ENCODE data around the gene DOCK10. TPM values are rescaled to one million over a fixed set of nuclear protein-coding genes. Genes with fewer than 3 reads are reported as not detected.

DOCK10 gene
- total and polyA plus RNA-seq, 9 of the 15 experiments (the other 6 are each of a cell fraction or from before 2014, with no cell fraction given): 0.01 to 0.87 (median 0.18) TPM

DNA sequence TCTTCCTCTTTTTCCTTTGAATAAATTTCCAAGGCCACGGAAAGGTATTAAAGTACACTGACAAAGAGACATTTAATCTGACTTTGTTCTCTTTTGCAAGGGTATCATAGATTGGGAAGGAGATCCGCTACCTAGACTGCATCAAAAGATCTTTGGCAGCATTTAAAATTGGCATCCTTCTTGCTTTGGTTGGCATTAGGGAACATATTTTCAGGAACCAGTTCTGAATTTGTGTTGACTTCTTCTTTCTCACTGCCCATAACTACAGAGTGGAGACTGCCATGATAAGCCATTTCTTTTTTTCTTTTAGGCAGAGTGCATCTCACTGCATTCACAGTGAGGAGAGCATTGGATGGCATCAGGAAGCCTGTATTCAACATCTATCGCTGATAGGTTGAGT lies 83.4 kb downstream of the DOCK10 start:
- no TSS peak for BruUV-seq (replicated peaks)

More for the DNA sequence above, 83.4 kb downstream of the DOCK10 start:
- CTCF ChIA-PET (ENCODE audit: low intra/inter-chr PET ratio): no interaction called here
- TF ChIP-seq, protein P1, sequence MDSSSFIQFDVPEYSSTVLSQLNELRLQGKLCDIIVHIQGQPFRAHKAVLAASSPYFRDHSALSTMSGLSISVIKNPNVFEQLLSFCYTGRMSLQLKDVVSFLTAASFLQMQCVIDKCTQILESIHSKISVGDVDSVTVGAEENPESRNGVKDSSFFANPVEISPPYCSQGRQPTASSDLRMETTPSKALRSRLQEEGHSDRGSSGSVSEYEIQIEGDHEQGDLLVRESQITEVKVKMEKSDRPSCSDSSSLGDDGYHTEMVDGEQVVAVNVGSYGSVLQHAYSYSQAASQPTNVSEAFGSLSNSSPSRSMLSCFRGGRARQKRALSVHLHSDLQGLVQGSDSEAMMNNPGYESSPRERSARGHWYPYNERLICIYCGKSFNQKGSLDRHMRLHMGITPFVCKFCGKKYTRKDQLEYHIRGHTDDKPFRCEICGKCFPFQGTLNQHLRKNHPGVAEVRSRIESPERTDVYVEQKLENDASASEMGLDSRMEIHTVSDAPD (CRISPR knock-in tag; IDR thresholded peaks at IDR 0.05): no peak
- TF ChIP-seq RBM25 (IDR thresholded peaks at IDR 0.05; ENCODE audit: low read depth, low read length, severe bottlenecking) (no peak), MAFF (IDR thresholded peaks at IDR 0.05; ENCODE audit: low read length) (no peak), RHOXF2B (CRISPR knock-in tag; conservative IDR thresholded peaks at IDR 0.05) (no peak), MED1 (CRISPR knock-in tag; IDR thresholded peaks at IDR 0.05; ENCODE audit: borderline replicate concordance) (no peak), RBM14 (IDR thresholded peaks at IDR 0.05; ENCODE audit: borderline replicate concordance, insufficient read depth, low read depth, low read length) (no peak)
- TF ChIP-seq, protein P2, sequence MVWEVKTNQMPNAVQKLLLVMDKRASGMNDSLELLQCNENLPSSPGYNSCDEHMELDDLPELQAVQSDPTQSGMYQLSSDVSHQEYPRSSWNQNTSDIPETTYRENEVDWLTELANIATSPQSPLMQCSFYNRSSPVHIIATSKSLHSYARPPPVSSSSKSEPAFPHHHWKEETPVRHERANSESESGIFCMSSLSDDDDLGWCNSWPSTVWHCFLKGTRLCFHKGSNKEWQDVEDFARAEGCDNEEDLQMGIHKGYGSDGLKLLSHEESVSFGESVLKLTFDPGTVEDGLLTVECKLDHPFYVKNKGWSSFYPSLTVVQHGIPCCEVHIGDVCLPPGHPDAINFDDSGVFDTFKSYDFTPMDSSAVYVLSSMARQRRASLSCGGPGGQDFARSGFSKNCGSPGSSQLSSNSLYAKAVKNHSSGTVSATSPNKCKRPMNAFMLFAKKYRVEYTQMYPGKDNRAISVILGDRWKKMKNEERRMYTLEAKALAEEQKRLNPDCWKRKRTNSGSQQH (CRISPR knock-in tag; IDR thresholded peaks at IDR 0.05): no peak
- TF ChIP-seq, protein P3, sequence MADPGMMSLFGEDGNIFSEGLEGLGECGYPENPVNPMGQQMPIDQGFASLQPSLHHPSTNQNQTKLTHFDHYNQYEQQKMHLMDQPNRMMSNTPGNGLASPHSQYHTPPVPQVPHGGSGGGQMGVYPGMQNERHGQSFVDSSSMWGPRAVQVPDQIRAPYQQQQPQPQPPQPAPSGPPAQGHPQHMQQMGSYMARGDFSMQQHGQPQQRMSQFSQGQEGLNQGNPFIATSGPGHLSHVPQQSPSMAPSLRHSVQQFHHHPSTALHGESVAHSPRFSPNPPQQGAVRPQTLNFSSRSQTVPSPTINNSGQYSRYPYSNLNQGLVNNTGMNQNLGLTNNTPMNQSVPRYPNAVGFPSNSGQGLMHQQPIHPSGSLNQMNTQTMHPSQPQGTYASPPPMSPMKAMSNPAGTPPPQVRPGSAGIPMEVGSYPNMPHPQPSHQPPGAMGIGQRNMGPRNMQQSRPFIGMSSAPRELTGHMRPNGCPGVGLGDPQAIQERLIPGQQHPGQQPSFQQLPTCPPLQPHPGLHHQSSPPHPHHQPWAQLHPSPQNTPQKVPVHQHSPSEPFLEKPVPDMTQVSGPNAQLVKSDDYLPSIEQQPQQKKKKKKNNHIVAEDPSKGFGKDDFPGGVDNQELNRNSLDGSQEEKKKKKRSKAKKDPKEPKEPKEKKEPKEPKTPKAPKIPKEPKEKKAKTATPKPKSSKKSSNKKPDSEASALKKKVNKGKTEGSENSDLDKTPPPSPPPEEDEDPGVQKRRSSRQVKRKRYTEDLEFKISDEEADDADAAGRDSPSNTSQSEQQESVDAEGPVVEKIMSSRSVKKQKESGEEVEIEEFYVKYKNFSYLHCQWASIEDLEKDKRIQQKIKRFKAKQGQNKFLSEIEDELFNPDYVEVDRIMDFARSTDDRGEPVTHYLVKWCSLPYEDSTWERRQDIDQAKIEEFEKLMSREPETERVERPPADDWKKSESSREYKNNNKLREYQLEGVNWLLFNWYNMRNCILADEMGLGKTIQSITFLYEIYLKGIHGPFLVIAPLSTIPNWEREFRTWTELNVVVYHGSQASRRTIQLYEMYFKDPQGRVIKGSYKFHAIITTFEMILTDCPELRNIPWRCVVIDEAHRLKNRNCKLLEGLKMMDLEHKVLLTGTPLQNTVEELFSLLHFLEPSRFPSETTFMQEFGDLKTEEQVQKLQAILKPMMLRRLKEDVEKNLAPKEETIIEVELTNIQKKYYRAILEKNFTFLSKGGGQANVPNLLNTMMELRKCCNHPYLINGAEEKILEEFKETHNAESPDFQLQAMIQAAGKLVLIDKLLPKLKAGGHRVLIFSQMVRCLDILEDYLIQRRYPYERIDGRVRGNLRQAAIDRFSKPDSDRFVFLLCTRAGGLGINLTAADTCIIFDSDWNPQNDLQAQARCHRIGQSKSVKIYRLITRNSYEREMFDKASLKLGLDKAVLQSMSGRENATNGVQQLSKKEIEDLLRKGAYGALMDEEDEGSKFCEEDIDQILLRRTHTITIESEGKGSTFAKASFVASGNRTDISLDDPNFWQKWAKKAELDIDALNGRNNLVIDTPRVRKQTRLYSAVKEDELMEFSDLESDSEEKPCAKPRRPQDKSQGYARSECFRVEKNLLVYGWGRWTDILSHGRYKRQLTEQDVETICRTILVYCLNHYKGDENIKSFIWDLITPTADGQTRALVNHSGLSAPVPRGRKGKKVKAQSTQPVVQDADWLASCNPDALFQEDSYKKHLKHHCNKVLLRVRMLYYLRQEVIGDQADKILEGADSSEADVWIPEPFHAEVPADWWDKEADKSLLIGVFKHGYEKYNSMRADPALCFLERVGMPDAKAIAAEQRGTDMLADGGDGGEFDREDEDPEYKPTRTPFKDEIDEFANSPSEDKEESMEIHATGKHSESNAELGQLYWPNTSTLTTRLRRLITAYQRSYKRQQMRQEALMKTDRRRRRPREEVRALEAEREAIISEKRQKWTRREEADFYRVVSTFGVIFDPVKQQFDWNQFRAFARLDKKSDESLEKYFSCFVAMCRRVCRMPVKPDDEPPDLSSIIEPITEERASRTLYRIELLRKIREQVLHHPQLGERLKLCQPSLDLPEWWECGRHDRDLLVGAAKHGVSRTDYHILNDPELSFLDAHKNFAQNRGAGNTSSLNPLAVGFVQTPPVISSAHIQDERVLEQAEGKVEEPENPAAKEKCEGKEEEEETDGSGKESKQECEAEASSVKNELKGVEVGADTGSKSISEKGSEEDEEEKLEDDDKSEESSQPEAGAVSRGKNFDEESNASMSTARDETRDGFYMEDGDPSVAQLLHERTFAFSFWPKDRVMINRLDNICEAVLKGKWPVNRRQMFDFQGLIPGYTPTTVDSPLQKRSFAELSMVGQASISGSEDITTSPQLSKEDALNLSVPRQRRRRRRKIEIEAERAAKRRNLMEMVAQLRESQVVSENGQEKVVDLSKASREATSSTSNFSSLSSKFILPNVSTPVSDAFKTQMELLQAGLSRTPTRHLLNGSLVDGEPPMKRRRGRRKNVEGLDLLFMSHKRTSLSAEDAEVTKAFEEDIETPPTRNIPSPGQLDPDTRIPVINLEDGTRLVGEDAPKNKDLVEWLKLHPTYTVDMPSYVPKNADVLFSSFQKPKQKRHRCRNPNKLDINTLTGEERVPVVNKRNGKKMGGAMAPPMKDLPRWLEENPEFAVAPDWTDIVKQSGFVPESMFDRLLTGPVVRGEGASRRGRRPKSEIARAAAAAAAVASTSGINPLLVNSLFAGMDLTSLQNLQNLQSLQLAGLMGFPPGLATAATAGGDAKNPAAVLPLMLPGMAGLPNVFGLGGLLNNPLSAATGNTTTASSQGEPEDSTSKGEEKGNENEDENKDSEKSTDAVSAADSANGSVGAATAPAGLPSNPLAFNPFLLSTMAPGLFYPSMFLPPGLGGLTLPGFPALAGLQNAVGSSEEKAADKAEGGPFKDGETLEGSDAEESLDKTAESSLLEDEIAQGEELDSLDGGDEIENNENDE (IDR thresholded peaks at IDR 0.05; ENCODE audit: low read depth, low read length): no peak
- Histone ChIP-seq H3K4me1 (replicated peaks in 1 of 2; ENCODE audit: control insufficient read depth in 2 of 2, insufficient read depth in 2 of 2, low read length in 2 of 2) (no peaks in the 10 kb centered on the region), H3K4me3 (no peak overlapping the region), H3K9ac (ENCODE audit: insufficient read depth in 1 of 2, low read depth in 2 of 2, low read length in 2 of 2) (no peak overlapping the region), H3K9me3 (replicated peaks; ENCODE audit: control insufficient read depth, insufficient read depth, low read depth, low read length) (no peaks in the 10 kb centered on the region), H4K20me1 (replicated peaks; ENCODE audit: control insufficient read depth, insufficient read depth, low read length) (no peaks in the 10 kb centered on the region), H3K79me2 (ENCODE audit: control insufficient read depth, insufficient read depth, low read length) (no peaks in the 10 kb centered on the region), H3K27ac (ENCODE audit: extremely low read depth, low read depth, low read length) (no peak overlapping the region), H3K27me3 (ENCODE audit: control insufficient read depth in 2 of 2, insufficient read depth in 2 of 2, low read length in 2 of 2) (no peaks in the 10 kb centered on the region), H3K9me1 (ENCODE audit: control insufficient read depth, insufficient read depth, low read length) (no peaks in the 10 kb centered on the region), H3K36me3 (ENCODE audit: control insufficient read depth, insufficient read depth, low read length) (no peaks in the 10 kb centered on the region), H3K4me2 (ENCODE audit: insufficient read depth, low read length) (no peak overlapping the region), H2AFZ (ENCODE audit: low read depth, low read length) (no peak overlapping the region)
- 0% methylated on average over 3 of the region's 3 CpGs for WGBS (ENCODE audit: insufficient coverage, low coverage, missing lambda C conversion rate)
- intact Hi-C loops (cut with micrococcal nuclease): no loop called here
- no peak for FAIRE-seq
- no peak for DNase-seq (ENCODE audit: extremely low read depth in 1 of 4, low spot score in 3 of 4)
- ATAC-seq: no peak
- POLR2A ChIA-PET: no interaction called here
- in situ Hi-C loops (cut with MboI): no loop called here

Data from K562 (cell line).